IMR-90 (cell line): ENCODE measurements around the gene ALX4. TPM values are rescaled to one million over a fixed set of nuclear protein-coding genes. Genes with fewer than 3 reads are reported as not detected.

ENCODE experiments used
- ATAC-seq: fragments of 200-7000 bp; cut with Tn5 transposase; 2 replicates; pipeline ENCODE4 v1.9.1; 2020; ENCODE audit warnings: low read depth, mild to moderate bottlenecking, moderate library complexity
- BruUV-seq: library from RNA; stranded (reverse); fragments of 400-500 nt; replicated peaks from 2 replicates; lab custom pipeline; 2021; lab: Mats Ljungman, UMichigan
- CTCF ChIA-PET: fragments of 300-600 bp; formaldehyde crosslinking; extraction: SDS; loops from one replicate; lab custom pipeline; 2021; ENCODE audit warnings: antibody characterized with exemption; lab: Yijun Ruan, JAX
- POLR2A ChIA-PET: fragments of 300-600 bp; sonication (Branson Sonifier 250); formaldehyde crosslinking; loops from one replicate; lab custom pipeline; 2022; ENCODE audit warnings: antibody characterized with exemption; ENCODE audit not compliant: unreplicated experiment; lab: Charles Lee
- DNase-seq: peaks from one replicate; pipeline ENCODE4 v3.0.0; 2013
- H2AFZ ChIP-seq: replicated peaks from 2 replicates; pipeline ENCODE3; 2013; ENCODE audit warnings: low read length, mild to moderate bottlenecking; ENCODE audit not compliant: poor library complexity
- H2AK5ac ChIP-seq: 2 replicates; pipeline ENCODE4 v1.6.1; 2013; ENCODE audit warnings: low read depth, low read length, inconsistent platforms
- H2AK9ac ChIP-seq: replicated peaks from 2 replicates; pipeline ENCODE3; 2013; ENCODE audit warnings: mild to moderate bottlenecking, low read depth, low read length, moderate library complexity; ENCODE audit not compliant: poor library complexity
- H2BK120ac ChIP-seq: 2 replicates; pipeline ENCODE4 v1.6.1; 2013; ENCODE audit warnings: low read depth, low read length, inconsistent platforms
- H2BK15ac ChIP-seq: 3 replicates; pipeline ENCODE4 v1.6.1; 2013; ENCODE audit warnings: low read depth, low read length, inconsistent platforms
- H2BK20ac ChIP-seq: 2 replicates; pipeline ENCODE4 v1.6.1; 2013; ENCODE audit warnings: low read depth, mild to moderate bottlenecking, inconsistent platforms, low read length, moderate library complexity
- H2BK5ac ChIP-seq: 2 replicates; pipeline ENCODE4 v1.6.1; 2013; ENCODE audit warnings: mild to moderate bottlenecking, low read depth, low read length, inconsistent platforms; ENCODE audit not compliant: poor library complexity, severe bottlenecking
- H3K14ac ChIP-seq: replicated peaks from 2 replicates; pipeline ENCODE4 v1.6.1; 2013; ENCODE audit warnings: low read depth, low read length, inconsistent platforms
- H3K18ac ChIP-seq: 2 replicates; pipeline ENCODE4 v1.6.1; 2013; ENCODE audit warnings: low read depth, low read length, control low read depth
- H3K23ac ChIP-seq: 2 replicates; pipeline ENCODE4 v1.6.1; 2013; ENCODE audit warnings: low read depth, low read length, inconsistent platforms
- H3K27ac ChIP-seq: 2 replicates; pipeline ENCODE4 v1.5.1; 2013; ENCODE audit warnings: mild to moderate bottlenecking, control low read depth, low read length; ENCODE audit not compliant: insufficient read depth
- H3K27me3 ChIP-seq: 2 replicates; pipeline ENCODE4 v1.6.1; 2013; ENCODE audit warnings: low read length; ENCODE audit not compliant: control insufficient read depth, insufficient read depth
- H3K36me3 ChIP-seq: 2 replicates; pipeline ENCODE4 v1.6.1; 2013; ENCODE audit warnings: low read length, mixed read lengths; ENCODE audit not compliant: control insufficient read depth, insufficient read depth
- H3K4ac ChIP-seq: 2 replicates; pipeline ENCODE4 v1.6.1; 2013; ENCODE audit warnings: low read depth, low read length, inconsistent platforms
- H3K4me1 ChIP-seq: 2 replicates; pipeline ENCODE4 v1.6.1; 2013; ENCODE audit warnings: low read length, mixed read lengths; ENCODE audit not compliant: control insufficient read depth, insufficient read depth
- H3K4me2 ChIP-seq: 2 replicates; pipeline ENCODE4 v1.6.1; 2013; ENCODE audit warnings: low read depth, mild to moderate bottlenecking, control low read depth, low read length, moderate library complexity
- H3K4me3 ChIP-seq: 2 replicates; pipeline ENCODE4 v1.5.1; 2013; ENCODE audit warnings: low read depth, mild to moderate bottlenecking, control low read depth, low read length, moderate library complexity; ENCODE audit not compliant: insufficient read depth
- H3K56ac ChIP-seq: 2 replicates; pipeline ENCODE4 v1.6.1; 2013; ENCODE audit warnings: low read length, inconsistent platforms; ENCODE audit not compliant: insufficient read depth; ENCODE audit errors: extremely low read depth
- H3K79me1 ChIP-seq, 2 experiments: 2 replicates each; pipeline ENCODE4 v1.6.1; 2013; ENCODE audit warnings: low read length in 2 of 2, inconsistent platforms in 1 of 2, low read depth in 1 of 2
- H3K9ac ChIP-seq: 2 replicates; pipeline ENCODE4 v1.6.1; 2013; ENCODE audit warnings: low read depth, low read length, control low read depth
- H3K9me1 ChIP-seq: 2 replicates; pipeline ENCODE4 v1.6.1; 2013; ENCODE audit warnings: low read length, inconsistent platforms; ENCODE audit not compliant: insufficient read depth
- H3K9me3 ChIP-seq: 2 replicates; pipeline ENCODE4 v1.6.1; 2013; ENCODE audit warnings: low read length; ENCODE audit not compliant: control insufficient read depth, insufficient read depth
- H4K20me1 ChIP-seq: 2 replicates; pipeline ENCODE4 v1.6.1; 2013; ENCODE audit warnings: low read length, inconsistent platforms; ENCODE audit not compliant: insufficient read depth
- H4K5ac ChIP-seq: 2 replicates; pipeline ENCODE4 v1.6.1; 2013; ENCODE audit warnings: mild to moderate bottlenecking, low read depth, low read length, control low read depth
- H4K8ac ChIP-seq, 2 experiments: 2 replicates each; pipeline ENCODE4 v1.6.1; 2013; ENCODE audit warnings: low read depth in 2 of 2, low read length in 2 of 2, control low read depth in 1 of 2, inconsistent platforms in 1 of 2
- H4K91ac ChIP-seq: 2 replicates; pipeline ENCODE4 v1.6.1; 2013; ENCODE audit warnings: low read depth, low read length, inconsistent platforms; ENCODE audit not compliant: insufficient read depth
- FOS ChIP-seq: fragments of 150-350 bp; IDR thresholded peaks from 2 replicates; pipeline ENCODE4 v1.6.1; 2016; ENCODE audit warnings: low read depth, low read length
- MXI1 ChIP-seq: IDR thresholded peaks from 2 replicates; pipeline ENCODE4 v1.6.1; 2012; ENCODE audit warnings: low read depth, mild to moderate bottlenecking, low read length, moderate library complexity, borderline replicate concordance
- WGBS, 2 experiments: methylation state at CpG; one replicate each; pipeline versions ENCODE4 v1.1.5 to v1.1.7; 2013; ENCODE audit warnings: missing lambda C conversion rate in 2 of 2; ENCODE audit not compliant: insufficient read length in 1 of 2; ENCODE audit errors: extremely low coverage in 2 of 2; 5-methylcytosine and 5-hydroxymethylcytosine counted together
- dilution Hi-C: fragments of 300-500 bp; cut with HindIII; formaldehyde crosslinking; loops from one replicate; pipeline ENCODE4 v1.14.3; 2018; ENCODE audit warnings: low sequenced_read_pairs; ENCODE audit not compliant: unreplicated experiment
- in situ Hi-C: fragments of 300-500 bp; cut with MboI; formaldehyde crosslinking; loops from 3 replicates; pipeline ENCODE4 v1.14.3; 2019; ENCODE audit warnings: low sequenced_read_pairs, inconsistent platforms, mixed read lengths
- intact Hi-C: fragments of 100-400 bp; cut with micrococcal nuclease; formaldehyde crosslinking; loops from 2 replicates; pipeline ENCODE4 v1.10.0; 2022
- polyA plus RNA-seq, 3 experiments: library from polyadenylated mRNA; depleted of rRNA; stranded (reverse); fragments of >200 nt; gene quantifications; 2 replicates each; pipeline ENCODE4 v1.2.3, GENCODE V29; 2012; ENCODE audit warnings: low replicate concordance in 1 of 3
- total RNA-seq: library from RNA; depleted of rRNA; stranded (reverse); fragments of >200 nt; gene quantifications from 2 replicates; pipeline ENCODE4 v1.2.3, GENCODE V29; 2012

ALX4 gene
- total and polyA plus RNA-seq, 2 of the 4 experiments (the other 2 are of a cell fraction) = not detected

DNA sequence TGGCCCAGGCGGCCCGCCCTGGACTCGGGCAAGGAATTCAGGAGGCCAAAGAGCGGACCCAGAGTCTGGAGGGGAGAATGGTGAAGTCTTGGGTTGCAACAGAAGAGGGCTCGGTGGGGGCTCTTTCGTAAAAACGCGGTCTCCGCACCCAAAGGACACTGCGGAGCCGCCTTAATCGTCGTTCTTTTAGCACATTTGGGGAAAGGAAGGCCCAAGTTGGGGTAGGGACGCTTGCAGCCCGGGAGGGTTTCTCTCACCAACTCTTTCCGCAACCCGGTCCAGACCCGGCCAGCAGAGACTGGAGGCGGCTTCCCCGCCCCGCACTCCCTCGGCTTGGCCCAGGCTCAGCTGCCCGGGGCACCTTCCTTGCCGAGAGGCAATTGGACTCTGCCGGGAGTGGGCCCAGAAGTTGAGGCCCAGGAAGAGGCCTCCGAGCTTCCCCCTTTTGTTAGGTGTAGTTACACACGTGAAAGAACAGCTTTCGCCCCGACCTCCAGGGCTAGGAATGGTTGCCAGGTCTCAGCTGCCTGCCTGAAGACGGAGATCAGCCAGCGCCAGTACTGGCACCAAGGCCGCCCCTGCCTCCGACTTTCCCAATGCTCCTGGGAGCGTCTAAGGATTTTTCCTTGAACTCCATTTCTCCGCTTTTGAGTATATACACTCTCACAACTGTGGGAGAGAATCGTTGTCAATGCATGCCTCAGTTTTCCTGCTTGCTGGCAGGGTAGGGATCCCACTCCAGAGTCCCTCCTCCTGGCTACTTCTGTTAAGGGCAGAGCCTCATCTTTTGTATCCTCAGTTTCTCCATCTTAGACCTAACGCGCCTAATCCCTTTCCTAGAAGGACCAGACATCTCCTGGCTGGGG, 3.7 kb downstream of the ALX4 start:
- in situ Hi-C loops (no loop called here), intact Hi-C loops (no loop called here), dilution Hi-C loops (no loop called here)
- Histone ChIP-seq H2AFZ (no peak overlapping the region), H3K4me3 (peak overlapping the region; percentile 34), H4K8ac (no peak overlapping the region), H2AK9ac (no peak overlapping the region), H3K9me1 (no peaks in the 10 kb centered on the region), H3K4me2 (peak overlapping the region; percentile 53; the same call in 1 of the 2 replicates), H3K27ac (no peak overlapping the region), H2AK5ac (no peak overlapping the region), H3K9me3 (peaks cover 3% of the 10 kb centered on the region; the same call in 1 of the 2 replicates), H4K5ac (no peak overlapping the region), H2BK20ac (no peak overlapping the region), H2BK120ac (no peak overlapping the region), H3K23ac (no peak overlapping the region), H4K20me1 (0 out of 2 replicates have a peak, but pooled peaks cover 3% of the 10 kb centered on the region), H3K4me1 (peaks cover 2% of the 10 kb centered on the region; the same call in 1 of the 2 replicates), H3K56ac (no peak overlapping the region), H3K4ac (no peak overlapping the region), H3K36me3 (no peaks in the 10 kb centered on the region), H3K79me1 (no peaks in the 10 kb centered on the region), H2BK15ac (no peak overlapping the region), H3K9ac (no peak overlapping the region), H3K18ac (no peak overlapping the region), H4K91ac (no peak overlapping the region), H3K27me3 (peaks cover 98% of the 10 kb centered on the region), H3K14ac (no peak overlapping the region), H2BK5ac (no peak overlapping the region)
- BruUV-seq = no TSS peak
- POLR2A ChIA-PET = no interaction called here
- WGBS, 2 experiments = 24% methylated on average over 23 of the region's 38 CpGs; no CpG with 5 or more reads in 1 of the 2 experiments
- DNase-seq (no peak), ATAC-seq (no peak)
- TF ChIP-seq MXI1 = no peak
- TF ChIP-seq FOS = no peak
- CTCF ChIA-PET = interaction anchor here (0.6 kb wide), 1 partner anchor 134 kb away, joined by 3 read pairs; no protein-coding TSS in a partner anchor
